Retinal pigment epithelial cell (primary cell): Measurements from ENCODE around the gene SGCA.
A peak's percentile ranks its signal among the peaks of the same experiment; 100 is the strongest.

ENCODE experiments used
- DNase-seq: peaks from one replicate; pipeline ENCODE4 v3.0.0-alpha.2; 2010; ENCODE audit warnings: low read depth
- H3K4me3 ChIP-seq: 2 replicates; pipeline ENCODE4 v1.5.1; 2011; ENCODE audit warnings: mild to moderate bottlenecking, low read length, control low read depth, moderate library complexity
- TF ChIP-seq, protein P1 (sequence below): conservative IDR thresholded peaks from 2 replicates; pipeline ENCODE4 v1.5.1; 2011; ENCODE audit warnings: low read depth, low read length, control low read depth, inconsistent platforms

SGCA gene

DNA sequence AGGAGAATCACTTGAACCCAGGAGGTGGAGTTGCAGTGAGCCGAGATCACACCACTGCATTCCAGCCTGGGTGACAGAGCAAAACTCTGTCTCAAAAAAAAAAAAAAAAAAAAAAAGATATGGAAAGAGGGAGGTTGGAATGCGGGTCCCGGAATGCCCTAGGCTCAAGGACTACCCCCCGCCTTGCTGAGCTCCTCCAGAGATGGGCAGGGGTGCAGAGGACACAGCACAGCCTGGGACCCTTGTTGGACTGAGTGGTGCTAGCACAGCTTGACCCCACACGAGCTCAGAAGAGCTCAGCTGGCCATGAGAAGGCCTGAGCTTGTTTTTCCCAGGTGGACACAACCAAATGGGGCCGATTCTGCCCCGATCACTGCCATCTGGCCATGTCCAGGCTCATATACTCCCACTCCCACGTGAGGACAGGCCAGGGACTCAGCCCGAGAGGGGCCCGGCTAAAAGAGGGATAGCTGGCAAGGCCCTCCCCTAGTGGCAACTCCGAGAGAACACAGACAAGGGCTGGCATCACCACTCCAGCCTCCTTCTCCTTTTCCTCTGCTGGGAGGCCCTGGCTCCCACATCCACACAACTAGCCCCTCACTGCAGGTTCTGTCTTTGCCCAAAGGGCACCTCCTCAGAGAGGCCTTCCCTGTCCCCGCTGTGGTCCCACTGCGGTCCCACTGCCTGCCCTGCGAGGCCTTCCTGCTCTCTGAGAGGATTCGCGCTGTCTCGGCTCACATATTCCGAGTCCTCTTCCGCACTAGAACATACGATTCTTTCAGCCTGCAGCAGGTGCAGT, 11.0 kb downstream of the SGCA start:
- no peak overlapping the region for H3K4me3 ChIP-seq
- no peak for DNase-seq
- TF ChIP-seq, protein P1, sequence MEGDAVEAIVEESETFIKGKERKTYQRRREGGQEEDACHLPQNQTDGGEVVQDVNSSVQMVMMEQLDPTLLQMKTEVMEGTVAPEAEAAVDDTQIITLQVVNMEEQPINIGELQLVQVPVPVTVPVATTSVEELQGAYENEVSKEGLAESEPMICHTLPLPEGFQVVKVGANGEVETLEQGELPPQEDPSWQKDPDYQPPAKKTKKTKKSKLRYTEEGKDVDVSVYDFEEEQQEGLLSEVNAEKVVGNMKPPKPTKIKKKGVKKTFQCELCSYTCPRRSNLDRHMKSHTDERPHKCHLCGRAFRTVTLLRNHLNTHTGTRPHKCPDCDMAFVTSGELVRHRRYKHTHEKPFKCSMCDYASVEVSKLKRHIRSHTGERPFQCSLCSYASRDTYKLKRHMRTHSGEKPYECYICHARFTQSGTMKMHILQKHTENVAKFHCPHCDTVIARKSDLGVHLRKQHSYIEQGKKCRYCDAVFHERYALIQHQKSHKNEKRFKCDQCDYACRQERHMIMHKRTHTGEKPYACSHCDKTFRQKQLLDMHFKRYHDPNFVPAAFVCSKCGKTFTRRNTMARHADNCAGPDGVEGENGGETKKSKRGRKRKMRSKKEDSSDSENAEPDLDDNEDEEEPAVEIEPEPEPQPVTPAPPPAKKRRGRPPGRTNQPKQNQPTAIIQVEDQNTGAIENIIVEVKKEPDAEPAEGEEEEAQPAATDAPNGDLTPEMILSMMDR = peak; percentile 29

DNA sequence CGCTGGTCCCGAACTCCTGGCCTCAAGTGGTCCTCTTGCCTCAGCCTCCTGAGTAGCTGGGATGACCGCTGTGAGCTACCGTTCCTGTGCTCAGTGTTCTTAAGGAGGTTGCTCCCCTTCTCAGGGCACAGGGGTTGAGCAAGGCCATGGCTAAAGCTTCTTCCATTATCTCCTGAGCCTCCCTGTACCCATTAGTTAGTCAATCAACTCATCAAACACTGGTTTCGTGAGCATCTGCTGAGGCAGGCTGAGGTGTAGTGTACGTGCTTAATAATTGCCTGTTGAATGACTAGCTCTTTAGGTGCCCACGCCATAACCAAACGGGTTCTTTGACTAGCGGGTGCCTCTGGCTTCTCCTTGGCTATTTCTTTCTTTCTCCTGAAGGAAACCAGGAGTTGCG, 11.7 kb downstream of the SGCA start:
- no peak overlapping the region for H3K4me3 ChIP-seq
- TF ChIP-seq, protein P1 = no peak
- no peak for DNase-seq

DNA sequence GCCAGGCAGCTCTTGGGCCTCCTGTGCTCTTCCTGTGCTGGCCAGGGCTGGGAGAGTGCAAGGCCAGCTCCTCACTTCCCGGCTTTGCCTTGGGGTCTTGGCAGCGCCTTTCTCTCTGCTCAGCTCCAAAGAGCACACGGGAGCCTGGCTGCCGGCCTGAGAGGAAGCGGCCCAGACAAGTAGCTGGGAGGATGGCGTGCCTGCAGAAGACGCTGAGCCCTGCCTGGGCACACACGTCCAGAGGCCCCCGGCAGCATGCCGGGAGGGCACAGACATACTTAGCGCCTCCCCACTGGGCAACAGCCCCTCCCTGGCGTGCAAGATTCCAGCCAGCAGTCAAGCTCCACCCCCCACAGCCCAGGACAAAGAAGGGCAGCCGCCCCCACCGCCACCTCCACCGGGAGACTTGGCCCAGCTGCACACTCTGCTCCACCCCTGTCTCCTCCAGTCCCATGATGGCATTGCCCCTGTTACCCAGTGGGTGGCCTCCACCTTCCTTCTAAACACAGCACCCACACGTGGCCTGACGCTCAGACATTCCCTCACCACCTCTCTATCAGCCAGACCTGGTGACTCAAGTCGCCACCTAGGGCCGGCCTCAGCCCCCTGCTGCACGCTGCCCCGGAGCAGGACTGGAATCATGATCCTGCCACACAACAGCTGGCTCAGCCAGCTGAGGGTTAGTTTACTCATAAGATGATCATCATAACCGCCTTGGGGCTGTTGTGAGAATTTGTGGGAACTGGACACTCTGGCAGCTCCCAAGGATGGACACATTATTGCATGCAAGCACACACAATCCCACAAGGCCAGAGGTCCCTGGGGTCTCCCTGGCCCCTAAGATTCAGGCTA, 12.4 kb downstream of the SGCA start:
- no peak overlapping the region for H3K4me3 ChIP-seq
- DNase-seq = peak; percentile 95
- TF ChIP-seq, protein P1 = peak; percentile 68

DNA sequence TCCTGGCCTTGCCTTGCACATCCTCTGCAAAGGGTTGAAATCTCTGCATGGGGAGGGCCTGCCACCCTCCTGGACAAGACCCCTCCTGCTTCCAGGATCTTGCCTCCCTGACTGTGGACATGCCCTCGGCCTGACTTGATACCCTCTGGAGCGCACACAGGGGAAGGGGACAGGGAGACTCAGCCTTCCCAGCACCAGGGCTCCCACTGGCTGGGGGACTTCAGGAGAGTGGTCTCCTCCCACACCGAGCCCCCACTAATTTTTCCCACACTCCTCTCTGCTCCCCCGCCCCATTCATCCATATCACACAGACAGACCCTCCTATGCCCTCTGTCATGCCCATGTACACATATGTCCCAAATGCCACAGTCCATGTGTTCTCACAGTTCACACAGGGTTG, 14.3 kb downstream of the SGCA start:
- H3K4me3 ChIP-seq = no peak overlapping the region
- TF ChIP-seq, protein P1 = no peak
- DNase-seq = no peak

DNA sequence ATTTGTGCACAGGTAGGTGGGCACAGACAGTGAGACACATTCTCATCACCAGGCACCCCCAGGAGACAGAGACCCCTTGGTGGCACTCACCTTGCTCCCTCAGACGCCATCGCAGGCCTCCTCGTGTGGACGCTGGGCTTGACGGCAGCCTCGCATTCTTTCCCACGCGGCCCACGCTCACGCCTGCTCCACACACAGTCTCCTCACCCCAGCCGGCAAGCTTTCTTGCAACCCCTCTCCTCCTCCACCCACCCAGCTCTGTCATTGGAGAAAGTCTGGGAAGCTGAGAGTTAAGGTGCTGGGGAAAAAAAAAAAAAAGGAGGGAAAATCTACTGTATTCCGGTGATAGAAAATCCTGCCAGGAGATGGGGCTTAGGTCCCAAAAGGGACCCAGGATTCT, 14.8 kb downstream of the SGCA start:
- no peak overlapping the region for H3K4me3 ChIP-seq
- DNase-seq = no peak
- TF ChIP-seq, protein P1 = no peak

DNA sequence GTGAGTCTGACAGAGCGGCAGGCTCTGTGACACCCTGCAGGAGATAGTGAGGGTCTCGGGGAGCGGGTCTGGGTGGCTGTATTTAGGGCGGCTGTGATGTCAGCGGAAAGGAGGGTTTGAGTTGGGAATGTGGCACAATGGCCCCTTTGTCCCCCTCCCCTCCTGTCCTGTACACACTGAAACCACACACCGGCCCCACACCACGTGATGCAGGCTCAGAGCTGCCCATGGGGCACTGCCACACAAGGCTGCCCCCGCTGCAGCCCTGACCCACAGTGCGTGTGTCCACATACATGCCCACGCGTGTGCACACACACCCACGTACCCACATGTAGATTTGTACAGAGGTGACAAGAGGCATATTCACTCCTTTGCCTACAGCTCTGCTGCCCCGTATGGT, 15.3 kb downstream of the SGCA start:
- H3K4me3 ChIP-seq = no peak overlapping the region
- TF ChIP-seq, protein P1 = no peak
- DNase-seq = no peak
